GM23248 (cell line): ENCODE results near the gene ROPN1L. TPM values are rescaled to one million over a fixed set of nuclear protein-coding genes. Genes with fewer than 3 reads are reported as not detected.
"Not testable (repeated sequence)": the region's sequence is repeated elsewhere in the genome, so short reads cannot be mapped to it uniquely, and the experiment has no call there.

Experiments
- DNase-seq: peaks from one replicate; pipeline ENCODE4 v3.0.0-alpha.2; 2015
- H2AFZ ChIP-seq: fragments of 200-600 bp; sonication (generic); 2 replicates; pipeline ENCODE4 v1.6.1; 2016; ENCODE audit warnings: antibody characterized with exemption
- H3F3A ChIP-seq: fragments of 200-600 bp; sonication (generic); 2 replicates; pipeline ENCODE4 v1.6.1; 2016; ENCODE audit warnings: mild to moderate bottlenecking, antibody characterized with exemption, mixed run types; ENCODE audit not compliant: insufficient read depth
- H3K27ac ChIP-seq: fragments of 200-600 bp; sonication (generic); 2 replicates; pipeline ENCODE4 v1.5.1; 2016; ENCODE audit warnings: mild to moderate bottlenecking
- H3K27me3 ChIP-seq: fragments of 200-600 bp; sonication (generic); replicated peaks from 2 replicates; pipeline ENCODE4 v1.6.1; 2016; ENCODE audit warnings: mild to moderate bottlenecking; ENCODE audit not compliant: insufficient read depth
- H3K36me3 ChIP-seq: fragments of 200-600 bp; sonication (generic); 2 replicates; pipeline ENCODE4 v1.6.1; 2016; ENCODE audit warnings: low read depth, mild to moderate bottlenecking
- H3K4me1 ChIP-seq: fragments of 200-600 bp; sonication (generic); 2 replicates; pipeline ENCODE4 v1.6.1; 2016; ENCODE audit warnings: mild to moderate bottlenecking; ENCODE audit not compliant: insufficient read depth
- H3K4me2 ChIP-seq: fragments of 200-600 bp; sonication (generic); one replicate; pipeline ENCODE4 v1.6.1; 2016; ENCODE audit warnings: mild to moderate bottlenecking; ENCODE audit not compliant: unreplicated experiment
- H3K4me3 ChIP-seq: fragments of 200-600 bp; sonication (generic); 2 replicates; pipeline ENCODE4 v1.5.1; 2016; ENCODE audit warnings: mild to moderate bottlenecking
- H3K79me2 ChIP-seq: fragments of 200-600 bp; sonication (generic); 2 replicates; pipeline ENCODE4 v1.6.1; 2016; ENCODE audit warnings: mild to moderate bottlenecking; ENCODE audit not compliant: insufficient read depth
- H3K9ac ChIP-seq: fragments of 200-600 bp; sonication (generic); 2 replicates; pipeline ENCODE4 v1.6.1; 2016; ENCODE audit warnings: mild to moderate bottlenecking
- H3K9me2 ChIP-seq: fragments of 200-600 bp; sonication (generic); 2 replicates; pipeline ENCODE4 v1.6.1; 2016; ENCODE audit warnings: mixed run types, mild to moderate bottlenecking, moderate library complexity; ENCODE audit not compliant: insufficient read depth
- H3K9me3 ChIP-seq: fragments of 200-600 bp; sonication (generic); one replicate; pipeline ENCODE4 v1.6.1; 2017; ENCODE audit warnings: low read depth
- H4K20me1 ChIP-seq: fragments of 200-600 bp; sonication (generic); 2 replicates; pipeline ENCODE4 v1.6.0; 2016; ENCODE audit not compliant: insufficient read depth
- EZH2 ChIP-seq: fragments of 200-600 bp; sonication (generic); IDR thresholded peaks from 2 replicates; pipeline ENCODE4 v1.6.1; 2018; ENCODE audit warnings: antibody characterized with exemption, mild to moderate bottlenecking; ENCODE audit not compliant: insufficient read depth, poor library complexity, severe bottlenecking
- EZH2phosphoT487 ChIP-seq: fragments of 200-600 bp; sonication (generic); IDR thresholded peaks from 2 replicates; pipeline ENCODE4 v1.6.1; 2018; ENCODE audit warnings: antibody characterized with exemption, moderate library complexity, mild to moderate bottlenecking, low read depth; ENCODE audit not compliant: insufficient read depth
- WGBS, 2 experiments: methylation state at CpG; one replicate each; pipeline ENCODE4 v1.1.6; 2015 to 2017; ENCODE audit warnings: low lambda C conversion rate in 2 of 2, low coverage in 1 of 2; ENCODE audit errors: missing lambda C conversion rate in 2 of 2; 5-methylcytosine and 5-hydroxymethylcytosine counted together
- in situ Hi-C: fragments of 300-500 bp; cut with MboI; formaldehyde crosslinking; loops from 2 replicates; pipeline ENCODE4 v1.15.0; 2020
- polyA plus RNA-seq: library from polyadenylated mRNA; unstranded; fragments of >200 nt; fragmentation: Nextera tagmentation; extraction: Ambion mirVana; gene quantifications from 2 replicates; pipeline ENCODE4 v1.2.1, GENCODE V29; 2016
- total RNA-seq: library from RNA; depleted of rRNA; stranded (reverse); fragments of >200 nt; shearing (Covaris generic); gene quantifications from 2 replicates; pipeline ENCODE4 v1.2.3, GENCODE V29; 2014; rRNA removed

The ROPN1L gene
- total RNA-seq (0.86 TPM in 1 of 2 replicates, not detected in the other), polyA plus RNA-seq (0.69 and 0.84 TPM in 2 replicates)

GRCh38 chr5:10441083-10441991, at the start of gene ROPN1L:
Gene ROPN1L (plus strand): TSS chr5:10441879. CDS start chr5:10442168, 289 bp downstream.
- peak; percentile 94 for DNase-seq
- in situ Hi-C loops, result no loop called here
- Histone ChIP-seq H3K4me3 (peak within 1 kb of the TSS; percentile 84), H4K20me1 (no peaks in the 10 kb centered on the region), H3K9ac (peak within 1 kb of the TSS; percentile 80), H3F3A (peaks cover 53% of the 10 kb centered on the region), H3K9me3 (no peaks in the 10 kb centered on the region), H3K9me2 (no peaks in the 10 kb centered on the region), H3K4me1 (peaks cover 13% of the 10 kb centered on the region; the same call in 1 of the 2 replicates), H3K27ac (peak within 1 kb of the TSS; percentile 63), H3K79me2 (no peaks in the 10 kb centered on the region), H3K27me3 (no peaks in the 10 kb centered on the region), H2AFZ (peak within 1 kb of the TSS; percentile 88), H3K4me2 (peak within 1 kb of the TSS; percentile 88), H3K36me3 (0 out of 2 replicates have a peak, but pooled peaks cover 13% of the 10 kb centered on the region)
- no peak for TF ChIP-seq EZH2phosphoT487
- TF ChIP-seq EZH2, result no peak
- 2 to 3% methylated on average over 57 to 62 of the region's 63 CpGs for WGBS, 2 experiments

- Histone ChIP-seq H3K27ac (peak overlapping the region; percentile 83), H3K36me3 (peaks cover 62% of the 10 kb centered on the region)
- in situ Hi-C loops, result not testable (repeated sequence)
Observed at GRCh38 chr5:10392567-10393328, 48.9 kb upstream of the ROPN1L start.

GRCh38 chr5:10393491-10393890, 48.2 kb upstream of the ROPN1L start:
- Histone ChIP-seq H3K79me2 (peaks cover 45% of the 10 kb centered on the region), H3K9me2 (no peaks in the 10 kb centered on the region), H3K9ac (peak overlapping the region; percentile 43), H2AFZ (no peak overlapping the region), H3K4me3 (no peak overlapping the region), H3K36me3 (peaks cover 62% of the 10 kb centered on the region), H3K4me1 (peaks cover 16% of the 10 kb centered on the region), H3F3A (peaks cover 28% of the 10 kb centered on the region), H4K20me1 (no peaks in the 10 kb centered on the region), H3K27me3 (no peaks in the 10 kb centered on the region), H3K27ac (peak overlapping the region; percentile 83), H3K9me3 (no peaks in the 10 kb centered on the region), H3K4me2 (peak overlapping the region; percentile 46)
- TF ChIP-seq EZH2phosphoT487 (no peak), EZH2 (no peak)
- in situ Hi-C loops, result no loop called here
- WGBS, 2 experiments, result 53 to 55% methylated on average over 2 of the region's 2 CpGs
- peak; percentile 77 for DNase-seq

More at GRCh38 chr5:10392567-10393328, 48.9 kb upstream of the ROPN1L start:
- peaks cover 28% of the 10 kb centered on the region for H3F3A ChIP-seq
- H3K9me3 ChIP-seq, H4K20me1 ChIP-seq, H3K9me2 ChIP-seq, H2AFZ ChIP-seq, H3K4me3 ChIP-seq, H3K27me3 ChIP-seq: not testable (repeated sequence)
- peaks cover 21% of the 10 kb centered on the region for H3K4me1 ChIP-seq
- H3K9ac ChIP-seq, result peak overlapping the region; percentile 43
- peak overlapping the region; percentile 46 for H3K4me2 ChIP-seq
- peak; percentile 72 for DNase-seq
- H3K79me2 ChIP-seq, result peaks cover 53% of the 10 kb centered on the region
- 60 to 65% methylated on average over 6 of the region's 6 CpGs for WGBS, 2 experiments

DNA sequence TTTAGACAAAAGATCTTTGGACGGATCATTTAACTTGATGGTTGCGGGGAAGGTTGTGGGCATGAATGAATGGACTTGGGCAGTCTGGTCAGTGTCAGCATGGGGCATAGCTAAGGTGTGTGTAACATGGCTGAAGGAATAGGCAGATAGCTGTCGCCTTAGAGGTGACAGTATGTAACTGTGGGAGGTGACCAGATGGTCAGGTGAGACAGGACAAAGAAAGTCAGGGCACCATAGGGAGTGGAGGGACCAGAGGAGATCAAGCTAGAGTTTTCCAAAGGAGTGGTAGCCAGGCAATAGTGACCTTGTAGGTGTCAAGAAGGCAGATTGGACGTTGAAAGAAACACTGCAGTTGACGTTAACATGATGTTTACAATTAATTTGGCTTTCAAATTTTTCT, 45.1 kb upstream of the ROPN1L start:
- 82 to 87% methylated on average over 5 of the region's 5 CpGs for WGBS, 2 experiments
- Histone ChIP-seq H3K4me2 (no peak overlapping the region), H3K36me3 (peaks cover 47% of the 10 kb centered on the region), H3K9me2 (no peaks in the 10 kb centered on the region), H3K4me3 (no peak overlapping the region), H3K9me3 (no peaks in the 10 kb centered on the region), H3K27ac (no peak overlapping the region), H3K79me2 (peaks cover 27% of the 10 kb centered on the region), H3K9ac (no peak overlapping the region), H3F3A (peaks cover 32% of the 10 kb centered on the region), H3K27me3 (no peaks in the 10 kb centered on the region), H2AFZ (no peak overlapping the region), H4K20me1 (no peaks in the 10 kb centered on the region), H3K4me1 (peaks cover 27% of the 10 kb centered on the region)
- in situ Hi-C loops, result no loop called here
- TF ChIP-seq EZH2, result no peak
- TF ChIP-seq EZH2phosphoT487, result no peak
- DNase-seq, result no peak
